K562 (cell line): Measurements from ENCODE around the gene PDLIM7. TPM values are rescaled to one million over a fixed set of nuclear protein-coding genes. Genes with fewer than 3 reads are reported as not detected.

ENCODE experiments used
- ARID1B ChIP-seq: fragments of 450-650 bp; IDR thresholded peaks from 2 replicates; pipeline ENCODE4 v1.6.1; 2016; ENCODE audit warnings: antibody characterized with exemption, mild to moderate bottlenecking, inconsistent platforms
- ARNT ChIP-seq, 2 experiments: fragments of 450-650 bp; IDR thresholded peaks; 2 replicates each; pipeline ENCODE4 v1.6.1; 2016; ENCODE audit warnings: mild to moderate bottlenecking in 1 of 2
- CBX1 ChIP-seq: sonication (generic); IDR thresholded peaks from 2 replicates; pipeline ENCODE4 v1.6.1; 2016; ENCODE audit warnings: antibody characterized with exemption, low read depth, mild to moderate bottlenecking
- CEBPZ ChIP-seq: fragments of 150-350 bp; IDR thresholded peaks from 2 replicates; pipeline ENCODE4 v1.6.1; 2014; ENCODE audit warnings: low read depth, mild to moderate bottlenecking, low read length, borderline replicate concordance
- DIDO1 ChIP-seq: fragments of 450-650 bp; IDR thresholded peaks from 2 replicates; pipeline ENCODE4 v1.6.1; 2016; ENCODE audit warnings: low read depth, missing biosample characterization, missing genetic modification characterization
- ESRRB ChIP-seq: fragments of 250-450 bp; sonication (Bioruptor Pico); IDR thresholded peaks from 2 replicates; pipeline ENCODE4 v1.5.0; 2020; ENCODE audit warnings: mild to moderate bottlenecking, moderate library complexity, borderline replicate concordance
- ETV1 ChIP-seq: fragments of 450-650 bp; conservative IDR thresholded peaks from 2 replicates; pipeline ENCODE4 v1.6.1; 2016; ENCODE audit warnings: missing genetic modification characterization, control low read depth, low read depth, missing compliant biosample characterization
- EZH2 ChIP-seq: IDR thresholded peaks from 2 replicates; pipeline ENCODE4 v1.6.1; 2012; ENCODE audit warnings: low read depth, mild to moderate bottlenecking, inconsistent platforms, low read length, borderline replicate concordance
- HEY1 ChIP-seq: fragments of 250-450 bp; sonication (Bioruptor Pico); IDR thresholded peaks from 2 replicates; pipeline ENCODE4 v1.5.0; 2020; ENCODE audit warnings: mild to moderate bottlenecking, moderate library complexity, borderline replicate concordance
- KAT8 ChIP-seq: fragments of 450-650 bp; IDR thresholded peaks from 2 replicates; pipeline ENCODE4 v1.6.1; 2016; ENCODE audit warnings: low read depth, mild to moderate bottlenecking
- MAX ChIP-seq: sonication (generic); formaldehyde crosslinking; IDR thresholded peaks from 2 replicates; pipeline ENCODE4 v1.9.0; 2022; ENCODE audit warnings: mild to moderate bottlenecking, missing genetic modification reagents
- MEIS2 ChIP-seq: fragments of 450-650 bp; IDR thresholded peaks from 2 replicates; pipeline ENCODE4 v1.6.1; 2014; ENCODE audit warnings: mild to moderate bottlenecking; ENCODE audit not compliant: partially characterized antibody
- NFYB ChIP-seq: IDR thresholded peaks from 2 replicates; pipeline ENCODE4 v1.6.1; 2011; ENCODE audit warnings: mild to moderate bottlenecking, moderate library complexity; ENCODE audit not compliant: insufficient read length; ENCODE audit errors: extremely low read depth
- POLR2G ChIP-seq: fragments of 200-400 bp; formaldehyde crosslinking; IDR thresholded peaks from 2 replicates; pipeline ENCODE4 v1.6.1; 2017; ENCODE audit warnings: low read depth, mild to moderate bottlenecking, antibody characterized with exemption, low read length, moderate library complexity
- POU5F1 ChIP-seq: fragments of 150-350 bp; IDR thresholded peaks from 2 replicates; pipeline ENCODE4 v1.6.1; 2014; ENCODE audit warnings: borderline replicate concordance, low read length, low read depth, mild to moderate bottlenecking; ENCODE audit not compliant: partially characterized antibody
- RBFOX2 ChIP-seq: fragments of 200-400 bp; formaldehyde crosslinking; IDR thresholded peaks from 2 replicates; pipeline ENCODE4 v1.6.1; 2017; ENCODE audit warnings: low read depth, mild to moderate bottlenecking, low read length, moderate library complexity
- RBM17 ChIP-seq: fragments of 200-400 bp; formaldehyde crosslinking; IDR thresholded peaks from 2 replicates; pipeline ENCODE4 v1.6.1; 2017; ENCODE audit warnings: low read depth, mild to moderate bottlenecking, low read length, borderline replicate concordance
- RBM34 ChIP-seq: fragments of 200-400 bp; formaldehyde crosslinking; IDR thresholded peaks from 2 replicates; pipeline ENCODE4 v1.6.1; 2018; ENCODE audit warnings: low read length, borderline replicate concordance; ENCODE audit not compliant: insufficient read depth
- SIN3A ChIP-seq, 2 experiments: fragments of 150-350 bp in 1 of 2; IDR thresholded peaks; 2 replicates each; pipeline ENCODE4 v1.6.1; 2011 to 2016; ENCODE audit warnings: borderline replicate concordance in 2 of 2, low read depth in 2 of 2, low read length in 2 of 2, mild to moderate bottlenecking in 2 of 2, moderate library complexity in 2 of 2; ENCODE audit not compliant: control insufficient read depth in 1 of 2
- SMAD3 ChIP-seq: fragments of 450-650 bp; formaldehyde crosslinking; conservative IDR thresholded peaks from 2 replicates; pipeline ENCODE4 v1.4.0; 2020; ENCODE audit warnings: mild to moderate bottlenecking
- SRSF3 ChIP-seq: fragments of 200-400 bp; formaldehyde crosslinking; IDR thresholded peaks from 2 replicates; pipeline ENCODE4 v1.6.1; 2016; ENCODE audit warnings: mild to moderate bottlenecking, low read length, moderate library complexity; ENCODE audit not compliant: insufficient read depth
- TCFL5 ChIP-seq: fragments of 250-450 bp; sonication (Bioruptor Pico); conservative IDR thresholded peaks from 2 replicates; pipeline ENCODE4 v1.6.1; 2021; ENCODE audit warnings: mild to moderate bottlenecking, moderate library complexity, matching md5 sums
- WHSC1 ChIP-seq: IDR thresholded peaks from one replicate; pipeline ENCODE4 v1.6.1; 2012; ENCODE audit warnings: low read length, control low read depth, inconsistent platforms
- ZBTB8A ChIP-seq: fragments of 450-650 bp; IDR thresholded peaks from 2 replicates; pipeline ENCODE4 v1.6.1; 2018; ENCODE audit warnings: mild to moderate bottlenecking, moderate library complexity; ENCODE audit not compliant: partially characterized antibody
- ZKSCAN1 ChIP-seq: fragments of 150-350 bp; IDR thresholded peaks from 2 replicates; pipeline ENCODE4 v1.6.1; 2016; ENCODE audit warnings: low read depth, low read length
- ZNF124 ChIP-seq: sonication (generic); formaldehyde crosslinking; IDR thresholded peaks from 2 replicates; pipeline ENCODE4 v1.8.1; 2022; ENCODE audit warnings: missing genetic modification reagents
- ZNF175 ChIP-seq: fragments of 200-800 bp; sonication (Bioruptor generic); IDR thresholded peaks from 2 replicates; pipeline ENCODE4 v1.6.1; 2016; ENCODE audit warnings: low read depth, mild to moderate bottlenecking, missing genetic modification characterization, missing compliant biosample characterization
- polyA plus RNA-seq, 8 experiments: library from polyadenylated mRNA; depleted of rRNA in 4 of 8; stranded (reverse) in 5 of 8; unstranded in 3 of 8; fragments of >200 nt; fragmentation: Nextera tagmentation in 2 of 8; fragmentation: Illumina TruSeq in 1 of 8; extraction: Ambion mirVana in 2 of 8; extraction: Trizol in 1 of 8; gene quantifications; 2 replicates each; pipeline versions ENCODE4 v1.2.1 to v1.2.3, GENCODE V29; 2011 to 2014; ENCODE audit warnings: inconsistent platforms in 1 of 8, missing spikeins in 1 of 8
- total RNA-seq, 7 experiments: library from RNA; depleted of rRNA in 6 of 7; stranded (reverse); fragments of >200 nt in 6 of 7; fragmentation: Illumina TruSeq in 2 of 7; extraction: Trizol in 2 of 7; gene quantifications; 2 replicates each; pipeline versions ENCODE4 v1.2.1 to v1.2.3, GENCODE V29; 2011 to 2021; ENCODE audit warnings: low replicate concordance in 1 of 7

Gene PDLIM7
- total and polyA plus RNA-seq, 9 of the 15 experiments (the other 6 are each of a cell fraction or from before 2014, with no cell fraction given), result 2.1 to 124 (median 32.6) TPM

GRCh38 chr5:177509381-177509951, 12.1 kb upstream of the PDLIM7 start, which contains the start of gene DOK3 (continued):
- TF ChIP-seq SIN3A (IDR thresholded peaks at IDR 0.05; ENCODE audit: borderline replicate concordance in 2 of 2, control insufficient read depth in 1 of 2, low read depth in 2 of 2, low read length in 2 of 2) (no peak), HEY1 (CRISPR knock-in tag) (no peak), SMAD3 (CRISPR knock-in tag) (no peak), POLR2G (peak; percentile 67), MEIS2 (peak; percentile 28), RBM34 (no peak), EZH2 (no peak), CEBPZ (no peak), ZNF175 (CRISPR knock-in tag) (no peak), ESRRB (CRISPR knock-in tag) (no peak), TCFL5 (no peak), ARNT (IDR thresholded peaks at IDR 0.05) (no peak), RBM17 (no peak), WHSC1 (no peak), SRSF3 (no peak), NFYB (no peak), ZKSCAN1 (no peak), ARID1B (peak; percentile 20; the same call in 1 of the 2 replicates), CBX1 (no peak), POU5F1 (no peak), KAT8 (no peak), RBFOX2 (peak; percentile 57; the same call in 1 of the 2 replicates), ZNF124 (no peak), ETV1 (peak; percentile 24; the same call in 1 of the 2 replicates), ZBTB8A (no peak), DIDO1 (no peak), MAX (CRISPR knock-in tag) (no peak)
